HepG2 (cell line): Measurements from ENCODE around the gene BAZ2A. TPM values are rescaled to one million over a fixed set of nuclear protein-coding genes. Genes with fewer than 3 reads are reported as not detected.

ENCODE experiments used
- ATAC-seq: fragments of 200-7000 bp; cut with Tn5 transposase; 3 replicates; pipeline ENCODE4 v1.9.1; 2020; ENCODE audit warnings: mild to moderate bottlenecking, moderate library complexity
- BruUV-seq: library from RNA; stranded (reverse); fragments of 400-500 nt; replicated peaks from 2 replicates; lab custom pipeline; 2021; lab: Mats Ljungman, UMichigan
- CTCF ChIA-PET: fragments of 300-600 bp; formaldehyde crosslinking; extraction: SDS; loops from one replicate; lab custom pipeline; 2021; ENCODE audit warnings: low total read pairs, inconsistent platforms, low intra/inter-chr PET ratio; lab: Yijun Ruan, JAX
- POLR2A ChIA-PET: fragments of 350-600 bp; sonication (Branson Sonifier 250); formaldehyde crosslinking; loops from one replicate; lab custom pipeline; 2020; ENCODE audit warnings: antibody characterized with exemption, inconsistent platforms; lab: Yijun Ruan, JAX
- DNase-seq: peaks from one replicate; pipeline ENCODE4 v3.0.0-alpha.2; 2015; ENCODE audit warnings: low spot score
- FAIRE-seq: peaks from 3 replicates; lab custom pipeline; 2011; peaks lifted over from hg19 to GRCh38; lab: Jason Lieb, UNC
- H2AFZ ChIP-seq: one replicate; pipeline ENCODE4 v1.6.1; 2011; ENCODE audit warnings: low read length, inconsistent platforms
- H3K27ac ChIP-seq: fragments of 300-600 bp; 3 replicates; pipeline ENCODE4 v1.8.0; 2011; ENCODE audit warnings: mixed run types, mild to moderate bottlenecking, mixed read lengths, low read length, inconsistent platforms; ENCODE audit not compliant: insufficient read depth; ENCODE audit errors: extremely low read length
- H3K27me3 ChIP-seq, 2 experiments: fragments of 200-600 bp in 1 of 2; 2 replicates in 1 of 2; 3 replicates in 1 of 2; pipeline versions ENCODE4 v1.6.0 to v1.8.0; 2011; ENCODE audit warnings: low read length in 2 of 2, mild to moderate bottlenecking in 2 of 2, moderate library complexity in 2 of 2, inconsistent platforms in 1 of 2; ENCODE audit not compliant: insufficient read depth in 2 of 2, control insufficient read depth in 1 of 2
- H3K36me3 ChIP-seq, 2 experiments: fragments of 200-600 bp in 1 of 2; replicated peaks in 1 of 2; 2 replicates in 1 of 2; 3 replicates in 1 of 2; pipeline versions ENCODE4 v1.5.1 to v1.8.0; 2011; ENCODE audit warnings: low read length in 2 of 2, inconsistent platforms in 1 of 2; ENCODE audit not compliant: insufficient read depth in 2 of 2, control insufficient read depth in 1 of 2
- H3K4me1 ChIP-seq: 2 replicates; pipeline ENCODE4 v1.5.1; 2012; ENCODE audit warnings: low read length, inconsistent platforms; ENCODE audit not compliant: insufficient read depth
- H3K4me2 ChIP-seq: 2 replicates; pipeline ENCODE4 v1.6.0; 2011; ENCODE audit warnings: low read depth, low read length, inconsistent platforms
- H3K4me3 ChIP-seq, 3 experiments: fragments of 200-600 bp in 1 of 3; sonication (generic), shearing (Covaris generic) in 1 of 3; replicated peaks in 1 of 3; 2 replicates each; pipeline ENCODE4 v1.5.1; 2011 to 2016; ENCODE audit warnings: low read length in 3 of 3, inconsistent platforms in 2 of 3, low read depth in 2 of 3, mild to moderate bottlenecking in 2 of 3, control low read depth in 1 of 3, mixed read lengths in 1 of 3; ENCODE audit not compliant: insufficient read depth in 1 of 3
- H3K79me2 ChIP-seq: one replicate; pipeline ENCODE4 v1.6.1; 2011; ENCODE audit warnings: low read length, inconsistent platforms; ENCODE audit not compliant: insufficient read depth
- H3K9ac ChIP-seq: 2 replicates; pipeline ENCODE4 v1.6.0; 2011; ENCODE audit warnings: mild to moderate bottlenecking, low read depth, low read length, inconsistent platforms; ENCODE audit not compliant: insufficient read depth
- H3K9me3 ChIP-seq: 2 replicates; pipeline ENCODE4 v1.5.1; 2012; ENCODE audit warnings: mild to moderate bottlenecking, low read length
- H4K20me1 ChIP-seq: 2 replicates; pipeline ENCODE4 v1.6.0; 2011; ENCODE audit warnings: inconsistent platforms, mild to moderate bottlenecking, low read length, moderate library complexity; ENCODE audit not compliant: insufficient read depth
- CC2D1A ChIP-seq: sonication (generic); formaldehyde crosslinking; IDR thresholded peaks from 2 replicates; pipeline ENCODE4 v1.8.1; 2023; ENCODE audit warnings: mild to moderate bottlenecking, missing genetic modification reagents
- ELF3 ChIP-seq: IDR thresholded peaks from 2 replicates; pipeline ENCODE4 v1.6.1; 2016; ENCODE audit warnings: missing genetic modification reagents, missing compliant biosample characterization
- GZF1 ChIP-seq: sonication (generic); formaldehyde crosslinking; IDR thresholded peaks from 2 replicates; pipeline ENCODE4 v1.5.1; 2020; ENCODE audit warnings: mild to moderate bottlenecking, missing genetic modification reagents
- HMG20A ChIP-seq: IDR thresholded peaks from 2 replicates; pipeline ENCODE4 v1.6.1; 2016; ENCODE audit warnings: borderline replicate concordance
- JARID2 ChIP-seq: sonication (generic); formaldehyde crosslinking; IDR thresholded peaks from 2 replicates; pipeline ENCODE4 v1.8.1; 2023; ENCODE audit warnings: missing genetic modification reagents, inconsistent platforms; ENCODE audit not compliant: insufficient replicate concordance
- NPAS2 ChIP-seq: sonication (generic); formaldehyde crosslinking; IDR thresholded peaks from 2 replicates; pipeline ENCODE4 v1.8.0; 2022; ENCODE audit warnings: mild to moderate bottlenecking, missing genetic modification reagents, borderline replicate concordance
- SALL1 ChIP-seq: sonication (generic); formaldehyde crosslinking; IDR thresholded peaks from 2 replicates; pipeline ENCODE4 v1.8.0; 2022; ENCODE audit warnings: mild to moderate bottlenecking, missing genetic modification reagents
- U2AF2 ChIP-seq: fragments of 200-400 bp; formaldehyde crosslinking; IDR thresholded peaks from 2 replicates; pipeline ENCODE4 v1.6.1; 2017; ENCODE audit warnings: low read depth, mild to moderate bottlenecking, low read length
- ZBTB20 ChIP-seq: sonication (generic); formaldehyde crosslinking; IDR thresholded peaks from 2 replicates; pipeline ENCODE4 v1.8.1; 2023; ENCODE audit warnings: missing genetic modification reagents, low read depth, mild to moderate bottlenecking, borderline replicate concordance
- ZNF207 ChIP-seq: fragments of 450-650 bp; IDR thresholded peaks from 2 replicates; pipeline ENCODE4 v1.6.1; 2016; ENCODE audit warnings: antibody characterized with exemption, borderline replicate concordance
- ZNF329 ChIP-seq: sonication (generic); formaldehyde crosslinking; IDR thresholded peaks from 2 replicates; pipeline ENCODE4 v1.9.0; 2021; ENCODE audit warnings: low read depth, mild to moderate bottlenecking, missing genetic modification reagents
- ZNF552 ChIP-seq: sonication (generic); formaldehyde crosslinking; IDR thresholded peaks from 2 replicates; pipeline ENCODE4 v1.9.0; 2022; ENCODE audit warnings: missing genetic modification reagents, mild to moderate bottlenecking, borderline replicate concordance
- in situ Hi-C: cut with HindIII; loops from 2 replicates; pipeline ENCODE4 v1.10.0; 2017; ENCODE audit warnings: low pct_unique_long_range_greater_than_20kb; ENCODE audit not compliant: extremely low pct_ligation_motif_present
- intact Hi-C: fragments of 100-400 bp; cut with micrococcal nuclease; formaldehyde crosslinking; loops from one replicate; pipeline ENCODE4 v1.10.0; 2022; ENCODE audit not compliant: unreplicated experiment
- polyA plus RNA-seq, 8 experiments: library from polyadenylated mRNA; depleted of rRNA in 3 of 8; stranded (reverse) in 7 of 8; unstranded in 1 of 8; fragments of >200 nt; fragmentation: Illumina TruSeq in 4 of 8; extraction: Trizol in 4 of 8; gene quantifications; 2 replicates each; pipeline versions ENCODE4 v1.2.1 to v1.2.3, GENCODE V29; 2011 to 2016; ENCODE audit warnings: low read depth in 4 of 8, missing spikeins in 1 of 8, mixed read lengths in 1 of 8; ENCODE audit not compliant: insufficient read depth in 1 of 8
- total RNA-seq, 5 experiments: library from RNA; depleted of rRNA; stranded (reverse); fragments of >200 nt; fragmentation: Illumina TruSeq; extraction: Trizol; gene quantifications; 2 replicates each; pipeline ENCODE4 v1.2.3, GENCODE V29; 2016; ENCODE audit warnings: low read depth in 1 of 5
- TF ChIP-seq, protein P1 (sequence below): sonication (generic); formaldehyde crosslinking; IDR thresholded peaks from 2 replicates; pipeline ENCODE4 v1.5.1; 2020; ENCODE audit warnings: mild to moderate bottlenecking, missing genetic modification reagents
- TF ChIP-seq, protein P2 (sequence below): sonication (generic); formaldehyde crosslinking; IDR thresholded peaks from 2 replicates; pipeline ENCODE4 v1.4.0; 2020; ENCODE audit warnings: low read depth, missing genetic modification reagents

The BAZ2A gene
- total and polyA plus RNA-seq, 2 of the 13 experiments (the other 11 are each of a cell fraction or from before 2014, with no cell fraction given), result 21.8 to 73.5 TPM

DNA sequence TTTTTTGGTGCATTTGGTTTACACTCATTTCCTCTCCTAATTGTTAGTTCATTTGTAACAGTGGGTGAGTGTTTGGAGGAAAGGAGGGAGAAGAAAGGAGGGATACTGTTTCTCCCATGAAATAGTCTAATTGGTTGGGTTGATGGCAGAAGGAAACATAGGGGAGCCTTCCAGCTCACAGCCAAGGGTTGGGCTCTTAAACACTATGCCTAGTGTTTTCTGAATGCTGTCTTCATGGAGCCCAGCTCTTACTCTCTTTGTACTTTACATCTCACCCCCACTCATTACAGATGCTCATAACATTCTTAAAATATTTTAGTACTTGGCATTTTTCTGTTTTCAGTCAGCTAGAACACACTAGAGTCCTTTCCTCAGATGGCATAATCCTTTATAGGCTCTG lies 38.2 kb downstream of the BAZ2A start:
- no peaks in the 10 kb centered on the region for H3K79me2 ChIP-seq
- DNase-seq (no peak), FAIRE-seq (no peak), ATAC-seq (no peak)
- H2AFZ ChIP-seq, result no peak overlapping the region
- H3K27me3 ChIP-seq, result no peaks in the 10 kb centered on the region
- no peaks in the 10 kb centered on the region for H3K4me1 ChIP-seq
- BruUV-seq, result no TSS peak
- H3K9me3 ChIP-seq, result no peaks in the 10 kb centered on the region
- no peaks in the 10 kb centered on the region; a peak in 1 of 5 replicates for H3K36me3 ChIP-seq
- H3K4me3 ChIP-seq, result no peak overlapping the region
- in situ Hi-C loops (no loop called here), intact Hi-C loops (no loop called here)
- POLR2A ChIA-PET, result no interaction called here
- no peak overlapping the region for H3K9ac ChIP-seq
- H3K27ac ChIP-seq, result no peak overlapping the region
- H4K20me1 ChIP-seq, result no peaks in the 10 kb centered on the region
- no peak overlapping the region for H3K4me2 ChIP-seq
- CTCF ChIA-PET, result no interaction called here
- TF ChIP-seq ZNF207, result no peak
- no peak for TF ChIP-seq JARID2 (CRISPR knock-in tag)
- no peak for TF ChIP-seq SALL1 (CRISPR knock-in tag)
- TF ChIP-seq NPAS2 (CRISPR knock-in tag), result no peak
- TF ChIP-seq CC2D1A (CRISPR knock-in tag), result no peak
- TF ChIP-seq ZNF329 (CRISPR knock-in tag), result no peak
- TF ChIP-seq, protein P1, sequence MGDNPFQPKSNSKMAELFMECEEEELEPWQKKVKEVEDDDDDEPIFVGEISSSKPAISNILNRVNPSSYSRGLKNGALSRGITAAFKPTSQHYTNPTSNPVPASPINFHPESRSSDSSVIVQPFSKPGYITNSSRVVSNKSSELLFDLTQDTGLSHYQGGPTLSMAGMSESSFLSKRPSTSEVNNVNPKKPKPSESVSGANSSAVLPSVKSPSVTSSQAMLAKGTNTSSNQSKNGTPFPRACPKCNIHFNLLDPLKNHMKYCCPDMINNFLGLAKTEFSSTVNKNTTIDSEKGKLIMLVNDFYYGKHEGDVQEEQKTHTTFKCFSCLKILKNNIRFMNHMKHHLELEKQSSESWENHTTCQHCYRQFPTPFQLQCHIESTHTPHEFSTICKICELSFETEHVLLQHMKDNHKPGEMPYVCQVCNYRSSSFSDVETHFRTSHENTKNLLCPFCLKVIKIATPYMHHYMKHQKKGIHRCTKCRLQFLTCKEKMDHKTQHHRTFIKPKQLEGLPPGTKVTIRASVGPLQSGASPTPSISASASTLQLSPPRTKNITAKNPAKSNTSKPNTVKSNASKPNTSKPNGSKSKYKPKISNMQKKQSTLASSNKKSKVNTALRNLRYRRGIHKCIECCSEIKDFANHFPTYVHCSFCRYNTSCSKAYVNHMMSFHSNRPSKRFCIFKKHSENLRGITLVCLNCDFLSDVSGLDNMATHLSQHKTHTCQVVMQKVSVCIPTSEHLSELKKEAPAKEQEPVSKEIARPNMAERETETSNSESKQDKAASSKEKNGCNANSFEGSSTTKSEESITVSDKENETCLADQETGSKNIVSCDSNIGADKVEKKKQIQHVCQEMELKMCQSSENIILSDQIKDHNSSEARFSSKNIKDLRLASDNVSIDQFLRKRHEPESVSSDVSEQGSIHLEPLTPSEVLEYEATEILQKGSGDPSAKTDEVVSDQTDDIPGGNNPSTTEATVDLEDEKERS (CRISPR knock-in tag), result no peak
- no peak for TF ChIP-seq ZBTB20
- TF ChIP-seq ZNF552 (CRISPR knock-in tag), result no peak
- no peak for TF ChIP-seq GZF1 (CRISPR knock-in tag)
- no peak for TF ChIP-seq HMG20A (CRISPR knock-in tag)
- TF ChIP-seq, protein P2, sequence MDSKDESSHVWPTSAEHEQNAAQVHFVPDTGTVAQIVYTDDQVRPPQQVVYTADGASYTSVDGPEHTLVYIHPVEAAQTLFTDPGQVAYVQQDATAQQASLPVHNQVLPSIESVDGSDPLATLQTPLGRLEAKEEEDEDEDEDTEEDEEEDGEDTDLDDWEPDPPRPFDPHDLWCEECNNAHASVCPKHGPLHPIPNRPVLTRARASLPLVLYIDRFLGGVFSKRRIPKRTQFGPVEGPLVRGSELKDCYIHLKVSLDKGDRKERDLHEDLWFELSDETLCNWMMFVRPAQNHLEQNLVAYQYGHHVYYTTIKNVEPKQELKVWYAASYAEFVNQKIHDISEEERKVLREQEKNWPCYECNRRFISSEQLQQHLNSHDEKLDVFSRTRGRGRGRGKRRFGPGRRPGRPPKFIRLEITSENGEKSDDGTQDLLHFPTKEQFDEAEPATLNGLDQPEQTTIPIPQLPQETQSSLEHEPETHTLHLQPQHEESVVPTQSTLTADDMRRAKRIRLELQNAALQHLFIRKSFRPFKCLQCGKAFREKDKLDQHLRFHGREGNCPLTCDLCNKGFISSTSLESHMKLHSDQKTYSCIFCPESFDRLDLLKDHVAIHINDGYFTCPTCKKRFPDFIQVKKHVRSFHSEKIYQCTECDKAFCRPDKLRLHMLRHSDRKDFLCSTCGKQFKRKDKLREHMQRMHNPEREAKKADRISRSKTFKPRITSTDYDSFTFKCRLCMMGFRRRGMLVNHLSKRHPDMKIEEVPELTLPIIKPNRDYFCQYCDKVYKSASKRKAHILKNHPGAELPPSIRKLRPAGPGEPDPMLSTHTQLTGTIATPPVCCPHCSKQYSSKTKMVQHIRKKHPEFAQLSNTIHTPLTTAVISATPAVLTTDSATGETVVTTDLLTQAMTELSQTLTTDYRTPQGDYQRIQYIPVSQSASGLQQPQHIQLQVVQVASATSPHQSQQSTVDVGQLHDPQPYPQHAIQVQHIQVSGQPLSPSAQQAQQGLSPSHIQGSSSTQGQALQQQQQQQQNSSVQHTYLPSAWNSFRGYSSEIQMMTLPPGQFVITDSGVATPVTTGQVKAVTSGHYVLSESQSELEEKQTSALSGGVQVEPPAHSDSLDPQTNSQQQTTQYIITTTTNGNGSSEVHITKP (CRISPR knock-in tag), result no peak
- no peak for TF ChIP-seq ELF3 (CRISPR knock-in tag)
- TF ChIP-seq U2AF2, result no peak
